Smooth muscle cell (in vitro differentiated cells): ENCODE data around the gene GPR27. TPM values are rescaled to one million over a fixed set of nuclear protein-coding genes. Genes with fewer than 3 reads are reported as not detected.

Experiments used
- DNase-seq: peaks from one replicate; lab custom pipeline; 2025; ENCODE audit not compliant: unreplicated experiment; lab: John Stamatoyannopoulos, UW
- H2AFZ ChIP-seq: fragments of 200-600 bp; sonication (generic); 2 replicates; pipeline ENCODE4 v1.6.0; 2016; ENCODE audit warnings: antibody characterized with exemption, low read depth, mild to moderate bottlenecking
- H3F3A ChIP-seq: fragments of 200-600 bp; sonication (generic); 2 replicates; pipeline ENCODE4 v1.6.0; 2017; ENCODE audit warnings: antibody characterized with exemption, low read depth
- H3K27ac ChIP-seq: fragments of 200-600 bp; sonication (generic); 2 replicates; pipeline ENCODE4 v1.5.1; 2016; ENCODE audit warnings: low read depth, mild to moderate bottlenecking
- H3K27me3 ChIP-seq: fragments of 200-600 bp; sonication (generic); 2 replicates; pipeline ENCODE4 v1.6.1; 2016; ENCODE audit warnings: low read depth, mild to moderate bottlenecking
- H3K36me3 ChIP-seq: fragments of 200-600 bp; sonication (generic); 2 replicates; pipeline ENCODE4 v1.5.1; 2016; ENCODE audit warnings: low read depth
- H3K4me1 ChIP-seq: fragments of 200-600 bp; sonication (generic); 2 replicates; pipeline ENCODE4 v1.5.1; 2016; ENCODE audit warnings: low read depth
- H3K4me2 ChIP-seq: fragments of 200-600 bp; sonication (generic); 2 replicates; pipeline ENCODE4 v1.6.0; 2016; ENCODE audit warnings: mild to moderate bottlenecking
- H3K4me3 ChIP-seq: fragments of 200-600 bp; sonication (generic); 2 replicates; pipeline ENCODE4 v1.5.1; 2016; ENCODE audit warnings: mild to moderate bottlenecking
- H3K79me2 ChIP-seq: fragments of 200-600 bp; sonication (generic); 2 replicates; pipeline ENCODE4 v1.6.0; 2016; ENCODE audit warnings: low read depth, mild to moderate bottlenecking
- H3K9ac ChIP-seq: fragments of 200-600 bp; sonication (generic); 2 replicates; pipeline ENCODE4 v1.6.0; 2016; ENCODE audit warnings: low read depth
- H3K9me3 ChIP-seq: fragments of 200-600 bp; sonication (generic); replicated peaks from 2 replicates; pipeline ENCODE4 v1.5.1; 2016; ENCODE audit warnings: low read depth
- H4K20me1 ChIP-seq: fragments of 200-600 bp; sonication (generic); 2 replicates; pipeline ENCODE4 v1.6.0; 2016; ENCODE audit warnings: low read depth
- CTCF ChIP-seq: fragments of 200-600 bp; sonication (generic); IDR thresholded peaks from 2 replicates; pipeline ENCODE4 v1.5.1; 2017; ENCODE audit warnings: borderline replicate concordance, mild to moderate bottlenecking, antibody characterized with exemption; ENCODE audit not compliant: insufficient read depth, poor library complexity, severe bottlenecking
- WGBS: methylation state at CpG from one replicate; pipeline ENCODE4 v1.1.7; 2016; ENCODE audit warnings: low lambda C conversion rate; 5-methylcytosine and 5-hydroxymethylcytosine counted together
- polyA plus RNA-seq: library from polyadenylated mRNA; unstranded; fragments of >200 nt; fragmentation: Nextera tagmentation; extraction: Ambion mirVana; gene quantifications from 2 replicates; pipeline ENCODE4 v1.2.1, GENCODE V29; 2016
- total RNA-seq: library from RNA; depleted of rRNA; stranded (reverse); fragments of >200 nt; gene quantifications from 2 replicates; pipeline ENCODE4 v1.2.3, GENCODE V29; 2014

The GPR27 gene
- total and polyA plus RNA-seq, 2 experiments from 2014 or later = 0.50 to 1.2 TPM

DNA sequence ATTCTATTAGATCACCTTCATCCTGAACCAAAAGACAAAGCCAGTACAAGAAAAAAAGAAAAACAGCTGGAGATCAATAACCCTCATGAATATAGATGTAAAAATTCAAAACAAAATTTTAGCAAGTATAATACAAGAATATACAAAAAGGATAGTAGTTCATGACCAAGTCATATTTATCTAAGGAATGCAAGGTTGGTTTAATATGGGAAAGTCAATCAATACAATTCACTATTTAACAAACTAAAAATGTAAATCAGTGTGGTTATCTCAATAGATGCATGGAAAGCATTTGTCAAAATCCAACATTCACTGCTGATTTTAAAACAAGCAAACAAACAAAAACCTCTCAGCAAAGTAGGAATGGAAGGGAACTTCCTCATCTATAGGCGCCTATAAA, 11.0 kb upstream of the GPR27 start:
- H3K4me3 ChIP-seq = no peak overlapping the region
- peaks cover 7% of the 10 kb centered on the region for H3K36me3 ChIP-seq
- no peaks in the 10 kb centered on the region for H3K79me2 ChIP-seq
- no peak for TF ChIP-seq CTCF
- no peak overlapping the region for H3K27ac ChIP-seq
- WGBS = 94% methylated on average over 1 of the region's 1 CpG
- H3K4me1 ChIP-seq = no peaks in the 10 kb centered on the region
- no peak overlapping the region for H2AFZ ChIP-seq
- peaks cover 17% of the 10 kb centered on the region for H3K9me3 ChIP-seq
- DNase-seq = no peak
- H4K20me1 ChIP-seq = no peaks in the 10 kb centered on the region
- no peak overlapping the region for H3K4me2 ChIP-seq
- no peaks in the 10 kb centered on the region for H3F3A ChIP-seq
- no peaks in the 10 kb centered on the region for H3K27me3 ChIP-seq
- H3K9ac ChIP-seq = no peak overlapping the region

GRCh38 chr3:71744738-71745137, 8.9 kb upstream of the GPR27 start:
- Histone ChIP-seq H3K9me3 (peaks cover 17% of the 10 kb centered on the region), H2AFZ (no peak overlapping the region), H3K4me3 (no peak overlapping the region), H3K36me3 (peaks cover 7% of the 10 kb centered on the region), H3K4me2 (no peak overlapping the region), H3K27ac (no peak overlapping the region), H4K20me1 (no peaks in the 10 kb centered on the region), H3F3A (no peaks in the 10 kb centered on the region), H3K4me1 (no peaks in the 10 kb centered on the region), H3K9ac (no peak overlapping the region), H3K27me3 (peaks cover 2% of the 10 kb centered on the region), H3K79me2 (no peaks in the 10 kb centered on the region)
- no peak for TF ChIP-seq CTCF
- WGBS = 90% methylated on average over 3 of the region's 3 CpGs
- no peak for DNase-seq

DNA sequence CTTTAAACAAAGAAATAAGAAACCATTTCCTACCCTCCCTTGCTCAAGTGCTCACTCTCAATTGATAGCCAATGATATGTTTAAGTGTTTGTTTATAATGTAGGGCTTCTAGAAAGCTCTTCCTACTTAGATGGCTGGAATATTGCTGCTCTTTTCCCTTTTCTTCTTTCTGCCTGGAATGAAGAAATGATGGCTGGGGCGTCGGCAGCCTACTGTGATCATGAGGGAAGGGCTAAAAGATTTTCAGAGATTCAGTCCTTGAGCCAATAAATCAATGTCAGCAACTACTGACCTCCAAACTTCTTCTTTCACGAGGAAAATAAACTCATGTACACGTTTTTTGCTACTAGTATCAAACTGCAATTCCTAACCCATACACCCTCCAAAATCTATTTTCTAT, 2.1 kb upstream of the GPR27 start:
- H3K27ac ChIP-seq = no peak overlapping the region
- 86% methylated on average over 4 of the region's 4 CpGs for WGBS
- no peaks in the 10 kb centered on the region for H3K4me1 ChIP-seq
- H2AFZ ChIP-seq = no peak overlapping the region
- H3K9me3 ChIP-seq = no peaks in the 10 kb centered on the region
- no peak for DNase-seq
- no peaks in the 10 kb centered on the region for H3K79me2 ChIP-seq
- H3K4me2 ChIP-seq = no peak overlapping the region
- H3K9ac ChIP-seq = no peak overlapping the region
- H3K36me3 ChIP-seq = no peaks in the 10 kb centered on the region
- H3K4me3 ChIP-seq = no peak overlapping the region
- no peak for TF ChIP-seq CTCF
- peaks cover 56% of the 10 kb centered on the region for H3K27me3 ChIP-seq
- H4K20me1 ChIP-seq = no peaks in the 10 kb centered on the region
- no peaks in the 10 kb centered on the region for H3F3A ChIP-seq
